H1 (cell line): ENCODE results near the gene SECISBP2L. TPM values are rescaled to one million over a fixed set of nuclear protein-coding genes. Genes with fewer than 3 reads are reported as not detected.

Source experiments
- CTCF ChIA-PET: fragments of 300-600 bp; sonication (Branson Sonifier 250); formaldehyde crosslinking; loops from one replicate; lab custom pipeline; 2021; ENCODE audit not compliant: partially characterized antibody; lab: Charles Lee
- POLR2A ChIA-PET: fragments of 300-600 bp; sonication (Branson Sonifier 250); formaldehyde crosslinking; loops from one replicate; lab custom pipeline; 2021; ENCODE audit warnings: inconsistent platforms; ENCODE audit not compliant: partially characterized antibody; lab: Charles Lee
- DNase-seq, 2 experiments: peaks; one replicate each; pipeline versions ENCODE4 v3.0.0 to v3.0.0-alpha.2; 2010 to 2022; ENCODE audit warnings: low spot score in 2 of 2, low read depth in 1 of 2, mixed read lengths in 1 of 2
- FAIRE-seq: peaks from 2 replicates; lab custom pipeline; 2011; peaks lifted over from hg19 to GRCh38; lab: Jason Lieb, UNC
- H2AFZ ChIP-seq: 2 replicates; pipeline ENCODE4 v1.8.1; 2012; ENCODE audit warnings: low read length, inconsistent platforms
- H2AK5ac ChIP-seq: 2 replicates; pipeline ENCODE4 v1.6.1; 2013; ENCODE audit warnings: low read depth, low read length
- H2BK120ac ChIP-seq: replicated peaks from 2 replicates; pipeline ENCODE3; 2013; ENCODE audit warnings: low read depth, low read length, inconsistent platforms
- H2BK12ac ChIP-seq: 2 replicates; pipeline ENCODE4 v1.6.1; 2013; ENCODE audit warnings: low read depth, low read length
- H2BK15ac ChIP-seq: 2 replicates; pipeline ENCODE4 v1.6.1; 2013; ENCODE audit warnings: low read length
- H2BK20ac ChIP-seq: 2 replicates; pipeline ENCODE4 v1.6.1; 2013; ENCODE audit warnings: low read length
- H2BK5ac ChIP-seq: 2 replicates; pipeline ENCODE4 v1.6.1; 2013; ENCODE audit warnings: low read depth, low read length
- H3K14ac ChIP-seq: 2 replicates; pipeline ENCODE4 v1.6.1; 2013; ENCODE audit warnings: inconsistent platforms; ENCODE audit not compliant: insufficient read length
- H3K18ac ChIP-seq: 2 replicates; pipeline ENCODE4 v1.6.1; 2013; ENCODE audit warnings: low read length; ENCODE audit errors: extremely low read depth
- H3K23ac ChIP-seq: 2 replicates; pipeline ENCODE4 v1.6.1; 2013; ENCODE audit warnings: inconsistent platforms; ENCODE audit not compliant: insufficient read length
- H3K23me2 ChIP-seq: 2 replicates; pipeline ENCODE4 v1.6.1; 2013; ENCODE audit warnings: low read depth, low read length
- H3K27ac ChIP-seq: 2 replicates; pipeline ENCODE4 v1.6.1; 2011; ENCODE audit warnings: low read depth, low read length, inconsistent platforms
- H3K27me3 ChIP-seq, 4 experiments: replicated peaks in 1 of 4; 1 replicate in 1 of 4; 2 replicates in 3 of 4; pipeline versions ENCODE4 v1.6.1 to v1.8.1; 2011 to 2013; ENCODE audit warnings: low read length in 3 of 4, mild to moderate bottlenecking in 3 of 4, inconsistent platforms in 2 of 4, mixed read lengths in 2 of 4, moderate library complexity in 1 of 4; ENCODE audit not compliant: control insufficient read depth in 3 of 4, insufficient read depth in 3 of 4; ENCODE audit errors: extremely low read depth in 1 of 4
- H3K36me3 ChIP-seq, 4 experiments: 2 replicates each; pipeline versions ENCODE4 v1.6.1 to v1.8.1; 2011 to 2013; ENCODE audit warnings: mild to moderate bottlenecking in 4 of 4, low read length in 3 of 4, moderate library complexity in 2 of 4, control low read depth in 1 of 4, inconsistent platforms in 1 of 4; ENCODE audit not compliant: insufficient read depth in 4 of 4, control insufficient read depth in 2 of 4
- H3K4ac ChIP-seq: replicated peaks from 2 replicates; pipeline ENCODE3; 2013; ENCODE audit warnings: low read length, low read depth, mixed read lengths, inconsistent platforms; ENCODE audit not compliant: insufficient read length
- H3K4me1 ChIP-seq, 4 experiments: replicated peaks in 1 of 4; 1 replicate in 1 of 4; 2 replicates in 3 of 4; pipeline versions ENCODE4 v1.6.1 to v1.8.1; 2011 to 2013; ENCODE audit warnings: low read length in 3 of 4, inconsistent platforms in 2 of 4, mixed read lengths in 1 of 4; ENCODE audit not compliant: insufficient read depth in 4 of 4, control insufficient read depth in 3 of 4
- H3K4me2 ChIP-seq, 2 experiments: 2 replicates each; pipeline versions ENCODE4 v1.6.1 to v1.8.1; 2011 to 2013; ENCODE audit warnings: low read depth in 2 of 2, low read length in 2 of 2, control low read depth in 1 of 2, inconsistent platforms in 1 of 2, mild to moderate bottlenecking in 1 of 2; ENCODE audit not compliant: insufficient read depth in 1 of 2
- H3K4me3 ChIP-seq, 4 experiments: fragments of 200-600, 300-600 bp in 1 of 4; sonication (generic), shearing (Covaris generic), sonication (Bioruptor Twin) in 1 of 4; 2 replicates each; pipeline versions ENCODE4 v1.5.1 to v1.8.1; 2011 to 2016; ENCODE audit warnings: low read length in 4 of 4, low read depth in 3 of 4, control low read depth in 2 of 4, inconsistent platforms in 2 of 4, mild to moderate bottlenecking in 2 of 4, mixed read lengths in 1 of 4, moderate library complexity in 1 of 4; ENCODE audit not compliant: insufficient read depth in 2 of 4; ENCODE audit errors: extremely low read depth in 1 of 4
- H3K56ac ChIP-seq: replicated peaks from 2 replicates; pipeline ENCODE3; 2013; ENCODE audit warnings: low read depth, mild to moderate bottlenecking, mixed read lengths, low read length, inconsistent platforms; ENCODE audit not compliant: insufficient read length
- H3K79me1 ChIP-seq: 2 replicates; pipeline ENCODE4 v1.6.1; 2013; ENCODE audit warnings: low read depth, low read length, control low read depth
- H3K79me2 ChIP-seq, 2 experiments: 2 replicates each; pipeline versions ENCODE4 v1.6.1 to v1.8.1; 2012 to 2013; ENCODE audit warnings: low read length in 2 of 2, mild to moderate bottlenecking in 2 of 2, inconsistent platforms in 1 of 2; ENCODE audit not compliant: insufficient read depth in 2 of 2, control insufficient read depth in 1 of 2
- H3K9ac ChIP-seq, 4 experiments: replicated peaks in 1 of 4; 1 replicate in 1 of 4; 2 replicates in 3 of 4; pipeline versions ENCODE4 v1.6.1 to v1.8.1; 2011 to 2013; ENCODE audit warnings: low read depth in 3 of 4, low read length in 3 of 4, control low read depth in 2 of 4, mild to moderate bottlenecking in 2 of 4, moderate library complexity in 2 of 4, inconsistent platforms in 1 of 4; ENCODE audit errors: extremely low read depth in 1 of 4
- H3K9me3 ChIP-seq, 2 experiments: 2 replicates each; pipeline versions ENCODE4 v1.6.1 to v1.8.1; 2012 to 2013; ENCODE audit warnings: mild to moderate bottlenecking in 2 of 2, moderate library complexity in 2 of 2, control low read depth in 1 of 2, inconsistent platforms in 1 of 2, low read depth in 1 of 2, low read length in 1 of 2, mixed read lengths in 1 of 2; ENCODE audit not compliant: insufficient read depth in 2 of 2
- H4K20me1 ChIP-seq, 2 experiments: replicated peaks in 1 of 2; 2 replicates each; pipeline versions ENCODE3 to v1.8.1; 2011 to 2013; ENCODE audit warnings: inconsistent platforms in 2 of 2, low read length in 2 of 2, mild to moderate bottlenecking in 1 of 2; ENCODE audit not compliant: insufficient read depth in 2 of 2, control insufficient read depth in 1 of 2
- H4K5ac ChIP-seq: 2 replicates; pipeline ENCODE4 v1.6.1; 2013; ENCODE audit warnings: low read length, low read depth, mixed read lengths, inconsistent platforms; ENCODE audit not compliant: insufficient read length
- H4K8ac ChIP-seq: 2 replicates; pipeline ENCODE4 v1.8.0; 2013; ENCODE audit warnings: mild to moderate bottlenecking, moderate library complexity, low read length, inconsistent platforms; ENCODE audit not compliant: insufficient read depth; ENCODE audit errors: extremely low read depth
- H4K91ac ChIP-seq: replicated peaks from 2 replicates; pipeline ENCODE3; 2013; ENCODE audit warnings: low read length, mixed read lengths, inconsistent platforms; ENCODE audit not compliant: insufficient read length
- ATF2 ChIP-seq: IDR thresholded peaks from 2 replicates; pipeline ENCODE4 v1.6.1; 2012; ENCODE audit warnings: low read length, inconsistent platforms
- EZH2 ChIP-seq: fragments of 200-600 bp; sonication (generic); IDR thresholded peaks from 2 replicates; pipeline ENCODE4 v1.7.1; 2012; ENCODE audit warnings: low read depth, mild to moderate bottlenecking, moderate library complexity, low read length, inconsistent platforms; ENCODE audit not compliant: severe bottlenecking
- POLR2AphosphoS5 ChIP-seq: IDR thresholded peaks from 2 replicates; pipeline ENCODE4 v1.6.1; 2011; ENCODE audit warnings: low read depth, low read length
- SIX5 ChIP-seq: IDR thresholded peaks from 2 replicates; pipeline ENCODE4 v1.6.1; 2011; ENCODE audit warnings: mild to moderate bottlenecking, low read depth, low read length
- SP4 ChIP-seq: IDR thresholded peaks from 2 replicates; pipeline ENCODE4 v1.6.1; 2012; ENCODE audit warnings: low read length, inconsistent platforms
- TEAD4 ChIP-seq: IDR thresholded peaks from 2 replicates; pipeline ENCODE4 v1.6.1; 2012; ENCODE audit warnings: low read depth, low read length, inconsistent platforms, mixed read lengths
- polyA plus RNA-seq, 7 experiments: library from polyadenylated mRNA; depleted of rRNA in 3 of 7; stranded (reverse) in 5 of 7; unstranded in 2 of 7; fragments of >200 nt in 5 of 7; fragments of 200-250 nt in 2 of 7; gene quantifications; 1 replicate in 5 of 7; 2 replicates in 1 of 7; 4 replicates in 1 of 7; pipeline versions ENCODE4 v1.2.1 to v1.2.3, GENCODE V29; 2011 to 2013; ENCODE audit warnings: missing spikeins in 2 of 7, mixed read lengths in 2 of 7
- total RNA-seq: library from RNA; stranded (reverse); fragmentation: NEBNext Ultra II Directional; extraction: Animal tissue kit (Norgen Biotek cat#: 25700); gene quantifications from 2 replicates; pipeline ENCODE4 v1.2.1, GENCODE V29; 2021

SECISBP2L gene
- total and polyA plus RNA-seq, 2 of the 8 experiments (the other 6 are each of a cell fraction or from before 2014, with no cell fraction given) = 7.6 to 22.8 TPM

- Histone ChIP-seq H2BK5ac (no peak overlapping the region), H3K9me3 (no peaks in the 10 kb centered on the region), H4K91ac (no peak overlapping the region), H3K27me3 (no peaks in the 10 kb centered on the region), H3K79me1 (no peaks in the 10 kb centered on the region), H2AK5ac (no peak overlapping the region), H3K14ac (no peak overlapping the region), H2BK120ac (no peak overlapping the region), H4K8ac (no peak overlapping the region), H4K20me1 (no peaks in the 10 kb centered on the region), H3K36me3 (peaks cover 4 to 5% (median 5%) of the 10 kb centered on the region in 4 experiments; a peak in 6 of 8 replicates), H3K4me2 (no peak overlapping the region), H2BK20ac (no peak overlapping the region), H3K4me1 (no peaks in the 10 kb centered on the region), H3K9ac (no peak overlapping the region), H3K4ac (no peak overlapping the region), H2AFZ (no peak overlapping the region), H3K79me2 (no peaks in the 10 kb centered on the region), H3K23ac (no peak overlapping the region), H2BK12ac (no peak overlapping the region), H3K27ac (no peak overlapping the region), H3K23me2 (no peaks in the 10 kb centered on the region), H2BK15ac (no peak overlapping the region), H3K4me3 (no peak overlapping the region)
- no peak for FAIRE-seq
- CTCF ChIA-PET = interaction anchor here (1.8 to 3.9 kb wide), 2 partner anchors 12 to 125 kb away, joined by 7 to 20 read pairs; no protein-coding TSS in a partner anchor
- POLR2A ChIA-PET = no interaction called here
- no peak for DNase-seq
- TF ChIP-seq SP4 (no peak), EZH2 (no peak), SIX5 (no peak), ATF2 (no peak), TEAD4 (no peak), POLR2AphosphoS5 (no peak)
- TF ChIP-seq, all 59 proteins: peak for 0
- Histone ChIP-seq H3K18ac (no peak overlapping the region), H3K56ac (no peak overlapping the region), H4K5ac (no peak overlapping the region)
These were observed 59.1 kb downstream of the SECISBP2L start for GRCh38 chr15:48987142-48987541.
